Measurements from ENCODE around the gene KCNH2.

DNA sequence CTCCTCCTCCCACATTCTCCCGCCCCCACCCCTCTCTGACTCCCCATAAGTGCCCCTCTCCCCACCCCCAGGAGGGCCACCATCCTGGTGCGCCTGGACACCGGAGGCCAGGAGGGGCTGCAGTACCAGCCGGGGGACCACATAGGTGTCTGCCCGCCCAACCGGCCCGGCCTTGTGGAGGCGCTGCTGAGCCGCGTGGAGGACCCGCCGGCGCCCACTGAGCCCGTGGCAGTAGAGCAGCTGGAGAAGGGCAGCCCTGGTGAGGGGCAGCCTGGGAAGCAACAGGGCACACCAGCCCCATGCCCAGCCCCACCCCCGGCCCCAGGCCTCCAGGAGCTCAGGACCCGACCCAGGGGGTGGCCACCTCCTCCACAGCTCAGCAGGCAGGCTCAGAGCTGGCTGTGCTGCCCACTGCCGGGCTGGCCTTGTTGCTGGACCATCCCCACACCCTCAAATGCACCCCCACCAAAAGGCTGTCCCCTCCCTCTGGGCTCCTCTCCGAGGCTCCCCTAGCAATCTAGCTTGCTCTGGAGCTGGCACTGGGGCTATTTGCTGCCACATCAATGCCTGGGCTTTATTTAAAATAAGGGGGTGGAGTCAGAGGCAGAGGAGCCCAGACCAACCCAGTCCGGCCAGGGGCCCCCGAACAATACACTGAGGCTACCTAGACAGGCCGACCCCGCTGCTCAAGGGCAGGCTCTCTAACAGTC is 31.4 kb upstream of the KCNH2 start:
- no peak for TF ChIP-seq CTCF (IDR thresholded peaks at IDR 0.05; ENCODE audit: low read depth, low read length, missing input control)
- TF ChIP-seq REST (IDR thresholded peaks at IDR 0.05), result no peak
- TF ChIP-seq JUND (IDR thresholded peaks at IDR 0.05), result no peak
- no peak for TF ChIP-seq TAF1 (conservative IDR thresholded peaks at IDR 0.05)
- TF ChIP-seq SP1 (IDR thresholded peaks at IDR 0.05), result no peak
- no peak for TF ChIP-seq YY1 (IDR thresholded peaks at IDR 0.05)
- TF ChIP-seq HNF4G (IDR thresholded peaks at IDR 0.05), result no peak
- no peak for TF ChIP-seq HNF4A (conservative IDR thresholded peaks at IDR 0.05)
- TF ChIP-seq RAD21 (IDR thresholded peaks at IDR 0.05), result no peak
